SK-N-SH (cell line): ENCODE data around the gene KCNH3. TPM values are rescaled to one million over a fixed set of nuclear protein-coding genes. Genes with fewer than 3 reads are reported as not detected.

Experiments
- CTCF ChIA-PET: fragments of 300-600, 350-600 bp; formaldehyde crosslinking; extraction: SDS; loops from one replicate; lab custom pipeline; 2021; lab: Yijun Ruan, JAX
- POLR2A ChIA-PET: fragments of 350-600 bp; sonication (Branson Sonifier 250); formaldehyde crosslinking; extraction: SDS; loops from one replicate; lab custom pipeline; 2020; ENCODE audit warnings: antibody characterized with exemption, inconsistent platforms; lab: Yijun Ruan, JAX
- DNase-seq: peaks from one replicate; pipeline ENCODE4 v3.0.0; 2012
- H2AFZ ChIP-seq: fragments of 200-600 bp; sonication (generic); 2 replicates; pipeline ENCODE4 v1.8.1; 2016; ENCODE audit warnings: antibody characterized with exemption, mild to moderate bottlenecking, low read depth
- H3F3A ChIP-seq: fragments of 200-600 bp; sonication (generic); replicated peaks from 2 replicates; pipeline ENCODE3; 2016; ENCODE audit warnings: antibody characterized with exemption, mild to moderate bottlenecking; ENCODE audit not compliant: insufficient read depth
- H3K27ac ChIP-seq, 2 experiments: fragments of 200-500 bp in 1 of 2; fragments of 200-600 bp in 1 of 2; sonication (Bioruptor generic) in 1 of 2; sonication (generic), shearing (Covaris generic) in 1 of 2; 2 replicates each; pipeline versions ENCODE4 v1.5.1 to v1.6.1; 2014 to 2016; ENCODE audit warnings: low read depth in 2 of 2, inconsistent platforms in 1 of 2, low read length in 1 of 2, mild to moderate bottlenecking in 1 of 2, mixed read lengths in 1 of 2
- H3K27me3 ChIP-seq: fragments of 200-600 bp; sonication (generic), shearing (Covaris generic); 2 replicates; pipeline ENCODE4 v1.6.1; 2016; ENCODE audit warnings: mixed run types; ENCODE audit not compliant: insufficient read depth
- H3K36me3 ChIP-seq, 2 experiments: fragments of 200-500 bp in 1 of 2; fragments of 200-600 bp in 1 of 2; sonication (Bioruptor generic) in 1 of 2; sonication (generic) in 1 of 2; replicated peaks in 1 of 2; 2 replicates each; pipeline versions ENCODE3 to v1.5.1; 2014 to 2016; ENCODE audit warnings: low read length in 1 of 2, mild to moderate bottlenecking in 1 of 2; ENCODE audit not compliant: insufficient read depth in 2 of 2, control insufficient read depth in 1 of 2
- H3K4me1 ChIP-seq, 2 experiments: fragments of 200-500 bp in 1 of 2; fragments of 200-600 bp in 1 of 2; sonication (Bioruptor generic) in 1 of 2; sonication (generic), shearing (Covaris generic) in 1 of 2; 2 replicates each; pipeline versions ENCODE4 v1.5.1 to v1.6.1; 2014 to 2016; ENCODE audit warnings: low read depth in 1 of 2, low read length in 1 of 2, mixed run types in 1 of 2; ENCODE audit not compliant: insufficient read depth in 2 of 2, control insufficient read depth in 1 of 2
- H3K4me2 ChIP-seq: fragments of 200-600 bp; sonication (generic), shearing (Covaris generic); 2 replicates; pipeline ENCODE4 v1.6.1; 2017; ENCODE audit warnings: mixed run types
- H3K4me3 ChIP-seq, 2 experiments: fragments of 200-500 bp in 1 of 2; fragments of 200-600 bp in 1 of 2; sonication (Bioruptor generic) in 1 of 2; sonication (generic), shearing (Covaris generic) in 1 of 2; 2 replicates each; pipeline versions ENCODE4 v1.5.1 to v1.8.1; 2014 to 2016; ENCODE audit warnings: low read depth in 2 of 2, inconsistent platforms in 1 of 2, low read length in 1 of 2, mild to moderate bottlenecking in 1 of 2, mixed read lengths in 1 of 2, moderate library complexity in 1 of 2
- H3K79me2 ChIP-seq: fragments of 200-600 bp; sonication (generic); 2 replicates; pipeline ENCODE4 v1.8.1; 2017; ENCODE audit warnings: mild to moderate bottlenecking; ENCODE audit not compliant: insufficient read depth
- H3K9ac ChIP-seq: fragments of 200-600 bp; sonication (generic); 2 replicates; pipeline ENCODE4 v1.6.1; 2017; ENCODE audit warnings: mixed run types
- H3K9me2 ChIP-seq: fragments of 200-600 bp; sonication (generic); 2 replicates; pipeline ENCODE4 v1.6.1; 2017; ENCODE audit warnings: mixed run types
- H3K9me3 ChIP-seq: fragments of 200-600 bp; sonication (generic); 2 replicates; pipeline ENCODE4 v1.6.1; 2017; ENCODE audit warnings: mixed run types, mild to moderate bottlenecking, moderate library complexity
- H4K20me1 ChIP-seq: fragments of 200-600 bp; sonication (generic); 2 replicates; pipeline ENCODE4 v1.6.1; 2017; ENCODE audit warnings: mild to moderate bottlenecking, mixed run types; ENCODE audit not compliant: insufficient read depth
- CTCF ChIP-seq: fragments of 200-600 bp; sonication (generic); IDR thresholded peaks from 2 replicates; pipeline ENCODE4 v1.6.1; 2017; ENCODE audit warnings: antibody characterized with exemption, mild to moderate bottlenecking, moderate library complexity
- ELF1 ChIP-seq: IDR thresholded peaks from 2 replicates; pipeline ENCODE4 v1.4.0; 2012
- EP300 ChIP-seq, 2 experiments: IDR thresholded peaks; 2 replicates each; pipeline versions ENCODE4 v1.4.0 to v1.6.1; 2012; ENCODE audit warnings: borderline replicate concordance in 1 of 2, low read depth in 1 of 2, low read length in 1 of 2
- FOSL2 ChIP-seq: IDR thresholded peaks from 2 replicates; pipeline ENCODE4 v1.4.0; 2012; ENCODE audit warnings: low read depth, mild to moderate bottlenecking, moderate library complexity, borderline replicate concordance
- FOXJ3 ChIP-seq: sonication (generic); formaldehyde crosslinking; IDR thresholded peaks from 2 replicates; pipeline ENCODE4 v1.5.1; 2020; ENCODE audit warnings: mild to moderate bottlenecking, missing genetic modification reagents
- GABPA ChIP-seq: IDR thresholded peaks from 2 replicates; pipeline ENCODE4 v1.4.0; 2012; ENCODE audit warnings: low read depth, mild to moderate bottlenecking
- JUND ChIP-seq: IDR thresholded peaks from 2 replicates; pipeline ENCODE4 v1.4.0; 2012
- MXI1 ChIP-seq: IDR thresholded peaks from 2 replicates; pipeline ENCODE4 v1.6.1; 2012; ENCODE audit warnings: mild to moderate bottlenecking, low read depth, low read length, improper control_type of control experiment
- NFIC ChIP-seq: IDR thresholded peaks from 2 replicates; pipeline ENCODE4 v1.4.0; 2012; ENCODE audit warnings: borderline replicate concordance
- POLR2AphosphoS5 ChIP-seq: IDR thresholded peaks from 2 replicates; pipeline ENCODE4 v1.6.1; 2012; ENCODE audit warnings: low read depth, low read length
- SIN3A ChIP-seq: IDR thresholded peaks from 2 replicates; pipeline ENCODE4 v1.6.1; 2012; ENCODE audit warnings: low read depth, mild to moderate bottlenecking, low read length, moderate library complexity, borderline replicate concordance
- TAF1 ChIP-seq: IDR thresholded peaks from 2 replicates; pipeline ENCODE4 v1.6.1; 2012; ENCODE audit warnings: low read depth, mild to moderate bottlenecking, low read length, moderate library complexity, borderline replicate concordance
- TEAD4 ChIP-seq: IDR thresholded peaks from 2 replicates; pipeline ENCODE4 v1.4.0; 2012; ENCODE audit warnings: mild to moderate bottlenecking, borderline replicate concordance; ENCODE audit not compliant: insufficient read depth
- USF1 ChIP-seq: IDR thresholded peaks from 2 replicates; pipeline ENCODE4 v1.4.0; 2012; ENCODE audit warnings: low read depth, borderline replicate concordance
- USF2 ChIP-seq: fragments of 150-350 bp; IDR thresholded peaks from 2 replicates; pipeline ENCODE4 v1.6.1; 2017; ENCODE audit warnings: antibody characterized with exemption, low read length, low read depth, borderline replicate concordance
- ZBTB33 ChIP-seq: IDR thresholded peaks from 2 replicates; pipeline ENCODE4 v1.4.0; 2012; ENCODE audit warnings: low read depth, borderline replicate concordance
- WGBS: methylation state at CpG from one replicate; pipeline ENCODE4 v1.1.6; 2017; ENCODE audit warnings: low lambda C conversion rate; 5-methylcytosine and 5-hydroxymethylcytosine counted together
- polyA plus RNA-seq, 3 experiments: library from polyadenylated mRNA; depleted of rRNA; stranded (reverse); fragments of >200 nt; gene quantifications; 2 replicates each; pipeline ENCODE4 v1.2.3, GENCODE V29; 2012

Gene KCNH3
- polyA plus RNA-seq, 1 of the 3 experiments (the other 2 are of a cell fraction): 3.7 TPM

GRCh38 chr12:49543914-49544815 is 5.3 kb downstream of the KCNH3 start:
- Histone ChIP-seq H2AFZ (no peak overlapping the region), H4K20me1 (no peaks in the 10 kb centered on the region), H3K36me3 (no peaks in the 10 kb centered on the region), H3K9me3 (no peaks in the 10 kb centered on the region), H3K4me2 (no peak overlapping the region), H3K4me3 (no peak overlapping the region), H3K27me3 (no peaks in the 10 kb centered on the region), H3K27ac (no peak overlapping the region), H3K9me2 (no peaks in the 10 kb centered on the region), H3K9ac (no peak overlapping the region), H3F3A (no peaks in the 10 kb centered on the region), H3K79me2 (no peaks in the 10 kb centered on the region), H3K4me1 (no peaks in the 10 kb centered on the region; a peak in 1 of 4 replicates)
- 85% methylated on average over 36 of the region's 39 CpGs for WGBS
- peak; percentile 33 for DNase-seq
- ChIA-PET POLR2A (interaction anchor here (1.4 kb wide), 1 partner anchor 8 kb away, joined by 3 read pairs; no protein-coding TSS in a partner anchor), CTCF (interaction anchor here (0.6 to 2.7 kb wide), 6 partner anchors 9 to 212 kb away, joined by 3 to 13 read pairs (median 4); partner anchors contain the start of gene DNAJC22)
- TF ChIP-seq ZBTB33 (no peak), FOSL2 (no peak), MXI1 (no peak), EP300 (IDR thresholded peaks at IDR 0.05; ENCODE audit: borderline replicate concordance in 1 of 2, low read depth in 1 of 2, low read length in 1 of 2) (no peak), POLR2AphosphoS5 (no peak), ELF1 (no peak), SIN3A (no peak), USF1 (no peak)
- TF ChIP-seq, all 33 proteins: peak for 0

GRCh38 chr12:49545815-49546214 is 7.0 kb downstream of the KCNH3 start:
- no peak overlapping the region for H3K4me2 ChIP-seq
- TF ChIP-seq NFIC (no peak), FOXJ3 (CRISPR knock-in tag) (no peak), USF2 (no peak), TAF1 (no peak), CTCF (no peak), JUND (no peak), EP300 (IDR thresholded peaks at IDR 0.05; ENCODE audit: borderline replicate concordance in 1 of 2, low read depth in 1 of 2, low read length in 1 of 2) (no peak), TEAD4 (no peak), GABPA (no peak)
- TF ChIP-seq, all 33 proteins: peak for 0
- DNase-seq: peak; percentile 19
- Histone ChIP-seq H2AFZ (no peak overlapping the region), H3K9me2 (no peaks in the 10 kb centered on the region), H3K4me3 (no peak overlapping the region), H3K79me2 (no peaks in the 10 kb centered on the region), H3K27ac (no peak overlapping the region), H3F3A (no peaks in the 10 kb centered on the region), H3K36me3 (no peaks in the 10 kb centered on the region), H3K27me3 (no peaks in the 10 kb centered on the region), H3K9me3 (no peaks in the 10 kb centered on the region), H3K4me1 (no peaks in the 10 kb centered on the region), H4K20me1 (no peaks in the 10 kb centered on the region), H3K9ac (no peak overlapping the region)
- 93% methylated on average over 4 of the region's 4 CpGs for WGBS
- POLR2A ChIA-PET: interaction anchor here (0.6 kb wide), 1 partner anchor 8 kb away, joined by 3 read pairs; no protein-coding TSS in a partner anchor
- CTCF ChIA-PET: interaction anchor here (1.4 to 2.7 kb wide), 4 partner anchors 8 to 34 kb away, joined by 3 to 13 read pairs (median 5); no protein-coding TSS in a partner anchor
